Esophagus muscularis mucosa (tissue), 4 donors: ENCODE measurements around the gene PROCA1. TPM values are rescaled to one million over a fixed set of nuclear protein-coding genes. Genes with fewer than 3 reads are reported as not detected.

ENCODE experiments used
- DNase-seq: peaks from one replicate; pipeline ENCODE4 v3.0.0-alpha.2; 2017; ENCODE audit errors: extremely low spot score
- H3K27ac ChIP-seq, 4 donors: fragments of 200-600 bp; sonication (generic); replicated peaks in 1 of 4; 1 replicate in 3 of 4; 2 replicates in 1 of 4; pipeline ENCODE4 v1.5.1; 2016 to 2019; ENCODE audit warnings: mild to moderate bottlenecking in 1 of 4
- H3K27me3 ChIP-seq, 4 donors: fragments of 200-600 bp; sonication (generic); one replicate each; pipeline versions ENCODE4 v1.5.1 to v1.6.0; 2016 to 2019
- H3K36me3 ChIP-seq, 4 donors: fragments of 200-600 bp; sonication (generic); one replicate each; pipeline ENCODE4 v1.5.1; 2016 to 2019
- H3K4me1 ChIP-seq, 4 donors: fragments of 200-600 bp; sonication (generic); one replicate each; pipeline ENCODE4 v1.5.1; 2016 to 2019
- H3K4me3 ChIP-seq, 4 donors: fragments of 200-600 bp; sonication (generic); 1 replicate in 2 of 4; 2 replicates in 2 of 4; pipeline ENCODE4 v1.5.1; 2016 to 2019; ENCODE audit warnings: mild to moderate bottlenecking in 4 of 4, moderate library complexity in 1 of 4
- H3K9me3 ChIP-seq, 4 donors: fragments of 200-600 bp; sonication (generic); 1 replicate in 3 of 4; 2 replicates in 1 of 4; pipeline ENCODE4 v1.5.1; 2016 to 2019
- CTCF ChIP-seq, 3 experiments: fragments of 200-600 bp in 2 of 3; fragments of 450-650 bp in 1 of 3; sonication (generic) in 2 of 3; IDR thresholded peaks; one replicate each; pipeline ENCODE4 v1.5.1; 2017 to 2019; ENCODE audit warnings: antibody characterized with exemption in 3 of 3, mild to moderate bottlenecking in 2 of 3, moderate library complexity in 1 of 3
- EP300 ChIP-seq: sonication (generic); formaldehyde crosslinking; IDR thresholded peaks from one replicate; pipeline ENCODE4 v1.6.1; 2017; ENCODE audit warnings: antibody characterized with exemption
- POLR2A ChIP-seq: fragments of 450-650 bp; IDR thresholded peaks from one replicate; pipeline ENCODE4 v1.6.1; 2017; ENCODE audit warnings: antibody characterized with exemption, moderate library complexity, mild to moderate bottlenecking, low read depth
- POLR2AphosphoS5 ChIP-seq, 2 donors: sonication (generic); formaldehyde crosslinking; IDR thresholded peaks; one replicate each; pipeline ENCODE4 v1.6.1; 2017; ENCODE audit warnings: antibody characterized with exemption in 2 of 2
- WGBS: methylation state at CpG from one replicate; pipeline ENCODE4 v1.1.5; 2018; 5-methylcytosine and 5-hydroxymethylcytosine counted together
- intact Hi-C: fragments of 100-400 bp; cut with DNase I; formaldehyde crosslinking; loops from one replicate; pipeline ENCODE4 v1.15.1; 2023
- total RNA-seq, 4 donors: library from RNA; depleted of rRNA; stranded (reverse); fragments of >200 nt; gene quantifications; one replicate each; pipeline versions ENCODE4 v1.1.0 to v1.2.1, GENCODE V29; 2016

The PROCA1 gene
- total RNA-seq, 4 donors from 2014 or later: 0.50 to 2.1 (median 0.85) TPM

- WGBS: 6% methylated on average over 26 of the region's 30 CpGs
- H3K9me3 ChIP-seq: no peaks in the 10 kb centered on the region
- no peak for DNase-seq
- H3K36me3 ChIP-seq: peaks cover 33 to 47% (median 42%) of the 10 kb centered on the region in 4 donors
- TF ChIP-seq POLR2A: no peak
- TF ChIP-seq POLR2AphosphoS5 (IDR thresholded peaks at IDR 0.05): no peak
- TF ChIP-seq CTCF (IDR thresholded peaks at IDR 0.05): no peak
- TF ChIP-seq EP300: no peak
- H3K4me3 ChIP-seq: peak overlapping the region; percentile 67 to 95 (median 76)
- peaks cover 54 to 79% (median 67%) of the 10 kb centered on the region in 4 donors for H3K4me1 ChIP-seq
- no peaks in the 10 kb centered on the region for H3K27me3 ChIP-seq
- H3K27ac ChIP-seq: peak overlapping the region; percentile 88 to 97 (median 90)
- intact Hi-C loops: loop anchor here (5.0 kb wide), 1 partner anchor 42 kb away; no protein-coding TSS in a partner anchor
Measured at GRCh38 chr17:28720247-28720996, 8.7 kb upstream of the PROCA1 start.

GRCh38 chr17:28719021-28719433 lies 7.3 kb upstream of the PROCA1 start:
- no peak for TF ChIP-seq POLR2A
- TF ChIP-seq POLR2AphosphoS5 (IDR thresholded peaks at IDR 0.05): no peak
- no peak for TF ChIP-seq CTCF (IDR thresholded peaks at IDR 0.05)
- TF ChIP-seq EP300: no peak
- no peak for DNase-seq
- peak overlapping the region; percentile 67 to 95 (median 76) for H3K4me3 ChIP-seq
- H3K27me3 ChIP-seq: no peaks in the 10 kb centered on the region
- peak overlapping the region; percentile 88 to 97 (median 90) for H3K27ac ChIP-seq
- peaks cover 33 to 50% (median 46%) of the 10 kb centered on the region in 4 donors for H3K36me3 ChIP-seq
- H3K9me3 ChIP-seq: no peaks in the 10 kb centered on the region
- intact Hi-C loops: no loop called here
- H3K4me1 ChIP-seq: peaks cover 50 to 72% (median 63%) of the 10 kb centered on the region in 4 donors
- 36% methylated on average over 18 of the region's 18 CpGs for WGBS

- H3K36me3 ChIP-seq: peaks cover 27 to 50% (median 45%) of the 10 kb centered on the region in 4 donors
- H3K4me1 ChIP-seq: peaks cover 50 to 72% (median 63%) of the 10 kb centered on the region in 4 donors
- H3K9me3 ChIP-seq: no peaks in the 10 kb centered on the region
- peak overlapping the region; percentile 88 to 97 (median 90) for H3K27ac ChIP-seq
- peak overlapping the region; percentile 68 to 95 (median 76) for H3K4me3 ChIP-seq
- DNase-seq: no peak
- no peaks in the 10 kb centered on the region for H3K27me3 ChIP-seq
- TF ChIP-seq POLR2A: no peak
- intact Hi-C loops: no loop called here
- 37% methylated on average over 18 of the region's 18 CpGs for WGBS
Measured at GRCh38 chr17:28718333-28719020, 6.8 kb upstream of the PROCA1 start.

GRCh38 chr17:28717578-28718332 lies 6.1 kb upstream of the PROCA1 start, which contains the start of gene RAB34:
RAB34 (minus strand) TSS chr17:28717868; CDS start chr17:28717266, 602 bp downstream.
- peak; percentile 95 for DNase-seq
- WGBS: 27% methylated on average over 14 of the region's 60 CpGs
- no peaks in the 10 kb centered on the region for H3K9me3 ChIP-seq
- TF ChIP-seq EP300 (no peak), POLR2AphosphoS5 (IDR thresholded peaks at IDR 0.05) (peak; percentile 44 to 82), POLR2A (peak; percentile 5), CTCF (IDR thresholded peaks at IDR 0.05) (peak; percentile 32 to 34 (median 33))
- peaks cover 20 to 50% (median 39%) of the 10 kb centered on the region in 4 donors for H3K36me3 ChIP-seq
- H3K27ac ChIP-seq: peak within 1 kb of the TSS; percentile 88 to 97 (median 90)
- H3K27me3 ChIP-seq: no peaks in the 10 kb centered on the region
- peak within 1 kb of the TSS; percentile 68 to 83 (median 76) for H3K4me3 ChIP-seq
- H3K4me1 ChIP-seq: peaks cover 50 to 65% (median 62%) of the 10 kb centered on the region in 4 donors
- intact Hi-C loops: no loop called here
